ENCODE results near the gene ALOXE3.

Gene ALOXE3

DNA sequence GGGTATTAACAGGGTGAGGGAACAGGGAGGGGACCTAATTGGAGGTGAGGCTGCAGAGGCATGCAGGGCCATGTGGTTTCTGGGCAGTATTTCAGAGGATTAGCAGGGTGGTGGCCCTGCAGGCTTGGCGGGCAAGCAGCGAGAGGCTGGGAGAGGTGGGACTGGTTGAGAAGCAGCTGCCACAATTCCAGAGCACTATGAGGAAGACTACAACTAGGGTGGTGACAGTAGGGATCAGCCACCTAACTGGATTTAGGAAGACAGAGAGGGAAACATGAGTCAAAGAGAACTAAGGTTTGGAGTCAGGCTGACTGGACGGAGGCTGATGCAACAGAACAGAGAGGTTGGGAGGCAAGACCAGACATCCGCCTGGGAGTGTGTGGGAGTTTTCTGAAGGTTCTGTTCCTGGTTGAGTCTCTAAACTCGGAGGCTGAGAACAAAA is 12.3 kb downstream of the ALOXE3 start:
- TF ChIP-seq POU6F1 (CRISPR knock-in tag; IDR thresholded peaks at IDR 0.05; ENCODE audit: borderline replicate concordance, low read depth) = no peak
- TF ChIP-seq ZNF70 (CRISPR knock-in tag; IDR thresholded peaks at IDR 0.05) = no peak
- TF ChIP-seq PPARA (CRISPR knock-in tag; IDR thresholded peaks at IDR 0.05; ENCODE audit: borderline replicate concordance) = no peak
- TF ChIP-seq ZFP30 (CRISPR knock-in tag; IDR thresholded peaks at IDR 0.05) = no peak
- no peak for TF ChIP-seq SNAI2 (CRISPR knock-in tag; IDR thresholded peaks at IDR 0.05)
- no peak for TF ChIP-seq ESRRG (CRISPR knock-in tag; IDR thresholded peaks at IDR 0.05)
- TF ChIP-seq ARNTL (CRISPR knock-in tag; IDR thresholded peaks at IDR 0.05; ENCODE audit: borderline replicate concordance, low read depth) = no peak
- no peak for TF ChIP-seq TSHZ2 (CRISPR knock-in tag; IDR thresholded peaks at IDR 0.05)
- ATAC-seq = no peak

GRCh38 chr17:8104911-8105310 is 13.4 kb downstream of the ALOXE3 start:
- TF ChIP-seq ZFP3 (CRISPR knock-in tag; IDR thresholded peaks at IDR 0.05) (no peak), OSR1 (CRISPR knock-in tag; IDR thresholded peaks at IDR 0.05) (no peak), TOX (CRISPR knock-in tag; IDR thresholded peaks at IDR 0.05; ENCODE audit: borderline replicate concordance) (no peak), ZFP30 (CRISPR knock-in tag; IDR thresholded peaks at IDR 0.05) (no peak), POU6F1 (CRISPR knock-in tag; IDR thresholded peaks at IDR 0.05; ENCODE audit: borderline replicate concordance, low read depth) (no peak)
- TF ChIP-seq, protein P1, sequence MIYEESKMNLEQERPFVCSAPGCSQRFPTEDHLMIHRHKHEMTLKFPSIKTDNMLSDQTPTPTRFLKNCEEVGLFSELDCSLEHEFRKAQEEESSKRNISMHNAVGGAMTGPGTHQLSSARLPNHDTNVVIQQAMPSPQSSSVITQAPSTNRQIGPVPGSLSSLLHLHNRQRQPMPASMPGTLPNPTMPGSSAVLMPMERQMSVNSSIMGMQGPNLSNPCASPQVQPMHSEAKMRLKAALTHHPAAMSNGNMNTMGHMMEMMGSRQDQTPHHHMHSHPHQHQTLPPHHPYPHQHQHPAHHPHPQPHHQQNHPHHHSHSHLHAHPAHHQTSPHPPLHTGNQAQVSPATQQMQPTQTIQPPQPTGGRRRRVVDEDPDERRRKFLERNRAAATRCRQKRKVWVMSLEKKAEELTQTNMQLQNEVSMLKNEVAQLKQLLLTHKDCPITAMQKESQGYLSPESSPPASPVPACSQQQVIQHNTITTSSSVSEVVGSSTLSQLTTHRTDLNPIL (CRISPR knock-in tag; IDR thresholded peaks at IDR 0.05; ENCODE audit: low read depth) = no peak
- ATAC-seq = no peak

GRCh38 chr17:8103549-8103948 is 14.8 kb downstream of the ALOXE3 start:
- ATAC-seq = no peak
- TF ChIP-seq RARB (CRISPR knock-in tag; IDR thresholded peaks at IDR 0.05) (no peak), TCF4 (CRISPR knock-in tag; IDR thresholded peaks at IDR 0.05; ENCODE audit: borderline replicate concordance) (no peak), BACH2 (CRISPR knock-in tag; IDR thresholded peaks at IDR 0.05; ENCODE audit: borderline replicate concordance) (no peak), ZFP3 (CRISPR knock-in tag; IDR thresholded peaks at IDR 0.05) (no peak), ZNF565 (CRISPR knock-in tag; conservative IDR thresholded peaks at IDR 0.05; ENCODE audit: low read depth) (no peak), ARNTL (CRISPR knock-in tag; IDR thresholded peaks at IDR 0.05; ENCODE audit: borderline replicate concordance, low read depth) (no peak), GLIS3 (CRISPR knock-in tag; IDR thresholded peaks at IDR 0.05) (no peak), PPARA (CRISPR knock-in tag; IDR thresholded peaks at IDR 0.05; ENCODE audit: borderline replicate concordance) (no peak), ZNF70 (CRISPR knock-in tag; IDR thresholded peaks at IDR 0.05) (no peak)

- ATAC-seq = no peak
- TF ChIP-seq OSR1 (CRISPR knock-in tag; IDR thresholded peaks at IDR 0.05) (no peak), ESRRG (CRISPR knock-in tag; IDR thresholded peaks at IDR 0.05) (no peak), ZNF70 (CRISPR knock-in tag; IDR thresholded peaks at IDR 0.05) (no peak), ZNF565 (CRISPR knock-in tag; conservative IDR thresholded peaks at IDR 0.05; ENCODE audit: low read depth) (no peak), SNAI2 (CRISPR knock-in tag; IDR thresholded peaks at IDR 0.05) (no peak), ZNF8 (CRISPR knock-in tag; IDR thresholded peaks at IDR 0.05) (no peak), POU6F1 (CRISPR knock-in tag; IDR thresholded peaks at IDR 0.05; ENCODE audit: borderline replicate concordance, low read depth) (no peak), TOX (CRISPR knock-in tag; IDR thresholded peaks at IDR 0.05; ENCODE audit: borderline replicate concordance) (no peak), ISL1 (CRISPR knock-in tag; IDR thresholded peaks at IDR 0.05) (no peak), CSRNP3 (CRISPR knock-in tag; IDR thresholded peaks at IDR 0.05) (no peak), TCF4 (CRISPR knock-in tag; IDR thresholded peaks at IDR 0.05; ENCODE audit: borderline replicate concordance) (no peak), ZFP3 (CRISPR knock-in tag; IDR thresholded peaks at IDR 0.05) (no peak)
- TF ChIP-seq, protein P1 (CRISPR knock-in tag; IDR thresholded peaks at IDR 0.05; ENCODE audit: low read depth) = no peak
- TF ChIP-seq, protein P2, sequence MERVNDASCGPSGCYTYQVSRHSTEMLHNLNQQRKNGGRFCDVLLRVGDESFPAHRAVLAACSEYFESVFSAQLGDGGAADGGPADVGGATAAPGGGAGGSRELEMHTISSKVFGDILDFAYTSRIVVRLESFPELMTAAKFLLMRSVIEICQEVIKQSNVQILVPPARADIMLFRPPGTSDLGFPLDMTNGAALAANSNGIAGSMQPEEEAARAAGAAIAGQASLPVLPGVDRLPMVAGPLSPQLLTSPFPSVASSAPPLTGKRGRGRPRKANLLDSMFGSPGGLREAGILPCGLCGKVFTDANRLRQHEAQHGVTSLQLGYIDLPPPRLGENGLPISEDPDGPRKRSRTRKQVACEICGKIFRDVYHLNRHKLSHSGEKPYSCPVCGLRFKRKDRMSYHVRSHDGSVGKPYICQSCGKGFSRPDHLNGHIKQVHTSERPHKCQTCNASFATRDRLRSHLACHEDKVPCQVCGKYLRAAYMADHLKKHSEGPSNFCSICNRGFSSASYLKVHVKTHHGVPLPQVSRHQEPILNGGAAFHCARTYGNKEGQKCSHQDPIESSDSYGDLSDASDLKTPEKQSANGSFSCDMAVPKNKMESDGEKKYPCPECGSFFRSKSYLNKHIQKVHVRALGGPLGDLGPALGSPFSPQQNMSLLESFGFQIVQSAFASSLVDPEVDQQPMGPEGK (CRISPR knock-in tag; IDR thresholded peaks at IDR 0.05; ENCODE audit: borderline replicate concordance) = no peak
Observed at GRCh38 chr17:8101721-8102120, 16.6 kb downstream of the ALOXE3 start.

All from SK-N-SH treated with all-trans-retinoic acid at 6 μM for 48 hours (cell line).